T-cell (primary cell): ENCODE data around the gene NKX1-1. TPM values are rescaled to one million over a fixed set of nuclear protein-coding genes. Genes with fewer than 3 reads are reported as not detected.

Experiments
- ATAC-seq, 4 experiments: fragments of 200-7000 bp in 3 of 4; fragments of 150-1000 bp in 1 of 4; cut with Tn5 transposase; replicated peaks in 1 of 4; 1 replicate in 3 of 4; 2 replicates in 1 of 4; pipeline ENCODE4 v1.10.0; 2021; ENCODE audit warnings: moderate library complexity in 3 of 4, mild to moderate bottlenecking in 2 of 4, moderate number of reproducible peaks in 1 of 4
- CTCF ChIA-PET, 2 donors: fragments of 300-600 bp; sonication (Branson Sonifier 250); formaldehyde crosslinking; loops; one replicate each; lab custom pipeline; 2022; ENCODE audit warnings: antibody characterized with exemption in 2 of 2; lab: Charles Lee
- POLR2A ChIA-PET, 2 donors: fragments of 300-600 bp; sonication (Branson Sonifier 250); formaldehyde crosslinking; loops; one replicate each; lab custom pipeline; 2022; ENCODE audit warnings: antibody characterized with exemption in 2 of 2; lab: Charles Lee
- DNase-seq, 35 experiments: peaks; one replicate each; pipeline versions ENCODE4 v3.0.0 to v3.0.0-alpha.2; 2013 to 2023
- H3K27ac ChIP-seq: one replicate; pipeline ENCODE4 v1.5.1; 2013; ENCODE audit warnings: low read length
- H3K27me3 ChIP-seq, 2 experiments: replicated peaks in 1 of 2; 1 replicate in 1 of 2; 2 replicates in 1 of 2; pipeline versions ENCODE4 v1.6.1 to v1.7.0; 2013; ENCODE audit warnings: low read length in 1 of 2, mixed read lengths in 1 of 2; ENCODE audit not compliant: control insufficient read depth in 2 of 2, insufficient read depth in 2 of 2; ENCODE audit errors: extremely low read depth in 1 of 2
- H3K36me3 ChIP-seq, 2 donors: 1 replicate in 1 of 2; 2 replicates in 1 of 2; pipeline versions ENCODE4 v1.6.1 to v1.7.0; 2013; ENCODE audit warnings: low read length in 1 of 2; ENCODE audit not compliant: control insufficient read depth in 2 of 2, insufficient read depth in 1 of 2; ENCODE audit errors: extremely low read depth in 1 of 2
- H3K4me1 ChIP-seq, 2 experiments: 1 replicate in 1 of 2; 2 replicates in 1 of 2; pipeline versions ENCODE4 v1.6.1 to v1.7.0; 2013; ENCODE audit warnings: low read length in 2 of 2, mixed read lengths in 1 of 2; ENCODE audit not compliant: insufficient read depth in 2 of 2, control insufficient read depth in 1 of 2; ENCODE audit errors: extremely low read depth in 1 of 2
- H3K4me3 ChIP-seq, 2 donors: 1 replicate in 1 of 2; 2 replicates in 1 of 2; pipeline versions ENCODE4 v1.5.1 to v1.7.0; 2013; ENCODE audit warnings: mild to moderate bottlenecking in 2 of 2, low read length in 1 of 2, moderate library complexity in 1 of 2; ENCODE audit not compliant: control insufficient read depth in 1 of 2; ENCODE audit errors: extremely low read depth in 1 of 2
- H3K9me3 ChIP-seq: 2 replicates; pipeline ENCODE4 v1.7.0; 2013
- H3K27ac Mint-ChIP-seq, 2 donors: one replicate each; pipeline ENCODE4 v1.8.0; 2020 to 2021; ENCODE audit warnings: mild to moderate bottlenecking in 2 of 2, mixed read lengths in 2 of 2
- H3K27me3 Mint-ChIP-seq, 2 donors: one replicate each; pipeline ENCODE4 v1.8.0; 2021 to 2022; ENCODE audit warnings: mixed read lengths in 2 of 2
- H3K36me3 Mint-ChIP-seq: one replicate; pipeline ENCODE4 v1.8.0; 2021; ENCODE audit warnings: mixed read lengths
- H3K4me1 Mint-ChIP-seq, 3 donors: one replicate each; pipeline ENCODE4 v1.8.0; 2020 to 2022; ENCODE audit warnings: mixed read lengths in 3 of 3, mild to moderate bottlenecking in 1 of 3
- H3K4me3 Mint-ChIP-seq, 3 donors: one replicate each; pipeline ENCODE4 v1.8.0; 2020 to 2022; ENCODE audit warnings: mild to moderate bottlenecking in 3 of 3, mixed read lengths in 3 of 3, moderate library complexity in 3 of 3
- H3K9me3 Mint-ChIP-seq, 3 donors: one replicate each; pipeline ENCODE4 v1.8.0; 2020 to 2022; ENCODE audit warnings: mixed read lengths in 3 of 3
- WGBS: methylation state at CpG from one replicate; pipeline ENCODE4 v1.1.5; 2013; ENCODE audit warnings: missing lambda C conversion rate; ENCODE audit not compliant: insufficient coverage; 5-methylcytosine and 5-hydroxymethylcytosine counted together
- total RNA-seq, 35 experiments: library from RNA in 6 of 35; stranded (reverse) in 6 of 35; fragments of 120-200 nt in 1 of 35; gene quantifications; one replicate each; pipeline versions ENCODE4 v1.2.1 to v1.2.4 and lab custom pipeline; 2013 to 2026

Gene NKX1-1
- total RNA-seq, 5 donors from 2014 or later (not counting 1 experiment from before 2014, with no cell fraction given), result not detected

- CTCF ChIA-PET, result no interaction called here
- H3K4me1 Mint-ChIP-seq, result peaks cover 4 to 21% (median 7%) of the 10 kb centered on the region in 3 donors
- no peaks in the 10 kb centered on the region for H3K9me3 Mint-ChIP-seq
- no peaks in the 10 kb centered on the region for H3K36me3 Mint-ChIP-seq
- Histone ChIP-seq H3K27me3 (peaks cover 5 to 81% of the 10 kb centered on the region in 2 experiments), H3K36me3 (no peaks in the 10 kb centered on the region), H3K4me3 (no peak overlapping the region), H3K9me3 (no peaks in the 10 kb centered on the region), H3K4me1 (peaks cover 0 to 14% of the 10 kb centered on the region in 2 experiments), H3K27ac (no peak overlapping the region)
- H3K4me3 Mint-ChIP-seq, result peak overlapping the region in 1 of 3 donors; percentile 28
- DNase-seq, result no peak
- 9% methylated on average over 76 of the region's 107 CpGs for WGBS
- POLR2A ChIA-PET, result no interaction called here
- peaks cover 19 to 55% of the 10 kb centered on the region in 2 donors for H3K27me3 Mint-ChIP-seq
- ATAC-seq, result peak in 1 of 4 experiments; percentile 27
- no peak overlapping the region for H3K27ac Mint-ChIP-seq
These were observed 2.4 kb downstream of the NKX1-1 start for GRCh38 chr4:1403591-1404572.

GRCh38 chr4:1403177-1403583 lies 3.1 kb downstream of the NKX1-1 start:
- Histone ChIP-seq H3K36me3 (no peaks in the 10 kb centered on the region), H3K4me1 (peaks cover 0 to 14% of the 10 kb centered on the region in 2 experiments), H3K4me3 (no peak overlapping the region), H3K27me3 (peaks cover under 1 to 74% of the 10 kb centered on the region in 2 experiments), H3K9me3 (no peaks in the 10 kb centered on the region), H3K27ac (no peak overlapping the region)
- DNase-seq, result peak in 1 of 35 experiments; percentile 2
- peaks cover 4 to 18% (median 6%) of the 10 kb centered on the region in 3 donors for H3K4me1 Mint-ChIP-seq
- POLR2A ChIA-PET, result no interaction called here
- H3K36me3 Mint-ChIP-seq, result no peaks in the 10 kb centered on the region
- H3K27me3 Mint-ChIP-seq, result peaks cover 12 to 48% of the 10 kb centered on the region in 2 donors
- 16% methylated on average over 58 of the region's 58 CpGs for WGBS
- no peaks in the 10 kb centered on the region for H3K9me3 Mint-ChIP-seq
- no peak for ATAC-seq
- CTCF ChIA-PET, result no interaction called here
- no peak overlapping the region for H3K27ac Mint-ChIP-seq
- no peak overlapping the region for H3K4me3 Mint-ChIP-seq

DNA sequence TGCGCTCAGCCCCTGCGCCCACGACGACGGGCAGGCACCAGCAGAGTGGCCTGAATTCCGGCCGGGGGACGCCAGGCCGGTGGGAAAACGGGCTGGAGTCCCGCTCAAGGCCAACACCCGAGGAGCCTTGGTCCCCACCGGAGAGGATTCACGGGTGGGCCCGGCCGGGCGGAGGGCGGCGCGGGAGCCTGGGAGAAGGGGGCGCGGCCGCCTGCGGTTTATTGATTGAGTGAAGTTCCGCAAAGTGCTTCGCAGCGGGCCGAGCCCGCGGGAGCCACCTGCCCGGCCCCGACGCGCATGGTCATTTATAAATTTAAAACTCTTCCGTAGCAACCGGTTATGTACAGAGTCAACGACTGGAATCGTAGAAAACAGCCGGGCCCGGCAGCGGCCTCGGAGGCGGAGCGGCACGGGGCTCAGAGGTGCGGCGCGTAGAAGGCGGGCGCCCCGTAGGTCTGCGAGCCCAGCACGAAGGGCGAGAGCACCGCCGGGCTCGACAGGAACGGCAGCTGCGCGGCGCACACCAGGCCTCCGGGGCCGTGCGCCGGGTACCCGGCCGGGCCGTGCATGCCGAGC lies 3.6 kb downstream of the NKX1-1 start:
- ChIA-PET POLR2A (no interaction called here), CTCF (no interaction called here)
- H3K36me3 ChIP-seq, result no peaks in the 10 kb centered on the region
- WGBS, result 8% methylated on average over 68 of the region's 69 CpGs
- Mint-ChIP-seq H3K9me3 (no peaks in the 10 kb centered on the region), H3K27ac (no peak overlapping the region), H3K36me3 (no peaks in the 10 kb centered on the region), H3K4me3 (peak overlapping the region in 1 of 3 donors; percentile 13), H3K4me1 (peaks cover 4 to 17% (median 6%) of the 10 kb centered on the region in 3 donors), H3K27me3 (peaks cover 10 to 43% of the 10 kb centered on the region in 2 donors)
- peaks cover 0 to 71% of the 10 kb centered on the region in 2 experiments for H3K27me3 ChIP-seq
- no peaks in the 10 kb centered on the region for H3K9me3 ChIP-seq
- DNase-seq (no peak), ATAC-seq (peak in 1 of 4 experiments; percentile 15)
- no peak overlapping the region for H3K27ac ChIP-seq
- peaks cover 0 to 14% of the 10 kb centered on the region in 2 experiments for H3K4me1 ChIP-seq
- no peak overlapping the region for H3K4me3 ChIP-seq

GRCh38 chr4:1402021-1402515 lies 4.2 kb downstream of the NKX1-1 start:
- 10% methylated on average over 22 of the region's 24 CpGs for WGBS

GRCh38 chr4:1401409-1402020 lies 4.7 kb downstream of the NKX1-1 start:
- Mint-ChIP-seq H3K27ac (no peak overlapping the region), H3K4me3 (no peak overlapping the region), H3K36me3 (no peaks in the 10 kb centered on the region), H3K4me1 (peaks cover 3 to 13% (median 4%) of the 10 kb centered on the region in 3 donors), H3K27me3 (peaks cover 4 to 38% of the 10 kb centered on the region in 2 donors), H3K9me3 (no peaks in the 10 kb centered on the region)
- H3K36me3 ChIP-seq, result no peaks in the 10 kb centered on the region
- H3K27ac ChIP-seq, result no peak overlapping the region
- H3K4me3 ChIP-seq, result no peak overlapping the region
- ATAC-seq (no peak), DNase-seq (no peak)
- H3K9me3 ChIP-seq, result no peaks in the 10 kb centered on the region
- ChIA-PET POLR2A (no interaction called here), CTCF (no interaction called here)
- peaks cover 0 to 62% of the 10 kb centered on the region in 2 experiments for H3K27me3 ChIP-seq
- 33% methylated on average over 16 of the region's 18 CpGs for WGBS
- H3K4me1 ChIP-seq, result peaks cover 0 to 14% of the 10 kb centered on the region in 2 experiments

More at GRCh38 chr4:1402021-1402515, 4.2 kb downstream of the NKX1-1 start:
- peak in 2 of 35 experiments; percentile 1 to 7 for DNase-seq
- peaks cover 0 to 14% of the 10 kb centered on the region in 2 experiments for H3K4me1 ChIP-seq
- H3K27me3 ChIP-seq, result peaks cover 0 to 66% of the 10 kb centered on the region in 2 experiments
- H3K36me3 Mint-ChIP-seq, result no peaks in the 10 kb centered on the region
- no peaks in the 10 kb centered on the region for H3K9me3 ChIP-seq
- ChIA-PET POLR2A (no interaction called here), CTCF (no interaction called here)
- H3K4me1 Mint-ChIP-seq, result peaks cover 3 to 13% (median 4%) of the 10 kb centered on the region in 3 donors
- H3K4me3 Mint-ChIP-seq, result peak overlapping the region in 1 of 3 donors; percentile 13
- H3K36me3 ChIP-seq, result no peaks in the 10 kb centered on the region
- no peak overlapping the region for H3K27ac ChIP-seq
- no peaks in the 10 kb centered on the region for H3K9me3 Mint-ChIP-seq
- no peak overlapping the region for H3K27ac Mint-ChIP-seq
- H3K27me3 Mint-ChIP-seq, result peaks cover 4 to 39% of the 10 kb centered on the region in 2 donors
- H3K4me3 ChIP-seq, result no peak overlapping the region
- ATAC-seq, result no peak
